GM18511 (cell line): ENCODE data around the gene PRSS35.
"Not testable (repeated sequence)": the region's sequence is repeated elsewhere in the genome, so short reads cannot be mapped to it uniquely, and the experiment has no call there.

Experiments
- ATAC-seq: cut with Tn5 transposase; IDR thresholded peaks from one replicate; pipeline ENCODE4 v1.9.1; 2021; ENCODE audit warnings: mild to moderate bottlenecking, moderate library complexity; ENCODE audit not compliant: unreplicated experiment

The PRSS35 gene

GRCh38 chr6:83514866-83515466, 2.6 kb downstream of the PRSS35 start:
- ATAC-seq, result peak; percentile 59

GRCh38 chr6:83517500-83517899, 5.2 kb downstream of the PRSS35 start:
- no peak for ATAC-seq

GRCh38 chr6:83518816-83519480, 6.6 kb downstream of the PRSS35 start:
- no peak for ATAC-seq

- peak; percentile 88 for ATAC-seq
These were observed 23.8 kb downstream of the PRSS35 start for GRCh38 chr6:83536034-83536646.

- ATAC-seq, result peak; percentile 28
These were observed 24.6 kb downstream of the PRSS35 start for GRCh38 chr6:83536647-83537589.

- ATAC-seq, result no peak
These were observed 27.3 kb downstream of the PRSS35 start for GRCh38 chr6:83539678-83540077.

- no peak for ATAC-seq
These were observed 34.3 kb downstream of the PRSS35 start for GRCh38 chr6:83546636-83547035.

GRCh38 chr6:83550482-83550881, 38.1 kb downstream of the PRSS35 start:
- ATAC-seq, result not testable (repeated sequence)

GRCh38 chr6:83551748-83552147, 39.4 kb downstream of the PRSS35 start:
- not testable (repeated sequence) for ATAC-seq

- ATAC-seq, result no peak
These were observed 44.5 kb downstream of the PRSS35 start for GRCh38 chr6:83556871-83557270.

- ATAC-seq, result no peak
These were observed 46.6 kb downstream of the PRSS35 start for GRCh38 chr6:83558975-83559374.

- not testable (repeated sequence) for ATAC-seq
These were observed 59.4 kb downstream of the PRSS35 start for GRCh38 chr6:83571663-83572185.

GRCh38 chr6:83574783-83575182, 62.4 kb downstream of the PRSS35 start:
- ATAC-seq, result no peak
